ENCODE data around the gene TOM1. TPM values are rescaled to one million over a fixed set of nuclear protein-coding genes. Genes with fewer than 3 reads are reported as not detected.

TOM1 gene
- total and polyA plus RNA-seq, 2 of the 13 experiments (the other 11 are each of a cell fraction or from before 2014, with no cell fraction given), result 30.8 to 87.3 TPM

DNA sequence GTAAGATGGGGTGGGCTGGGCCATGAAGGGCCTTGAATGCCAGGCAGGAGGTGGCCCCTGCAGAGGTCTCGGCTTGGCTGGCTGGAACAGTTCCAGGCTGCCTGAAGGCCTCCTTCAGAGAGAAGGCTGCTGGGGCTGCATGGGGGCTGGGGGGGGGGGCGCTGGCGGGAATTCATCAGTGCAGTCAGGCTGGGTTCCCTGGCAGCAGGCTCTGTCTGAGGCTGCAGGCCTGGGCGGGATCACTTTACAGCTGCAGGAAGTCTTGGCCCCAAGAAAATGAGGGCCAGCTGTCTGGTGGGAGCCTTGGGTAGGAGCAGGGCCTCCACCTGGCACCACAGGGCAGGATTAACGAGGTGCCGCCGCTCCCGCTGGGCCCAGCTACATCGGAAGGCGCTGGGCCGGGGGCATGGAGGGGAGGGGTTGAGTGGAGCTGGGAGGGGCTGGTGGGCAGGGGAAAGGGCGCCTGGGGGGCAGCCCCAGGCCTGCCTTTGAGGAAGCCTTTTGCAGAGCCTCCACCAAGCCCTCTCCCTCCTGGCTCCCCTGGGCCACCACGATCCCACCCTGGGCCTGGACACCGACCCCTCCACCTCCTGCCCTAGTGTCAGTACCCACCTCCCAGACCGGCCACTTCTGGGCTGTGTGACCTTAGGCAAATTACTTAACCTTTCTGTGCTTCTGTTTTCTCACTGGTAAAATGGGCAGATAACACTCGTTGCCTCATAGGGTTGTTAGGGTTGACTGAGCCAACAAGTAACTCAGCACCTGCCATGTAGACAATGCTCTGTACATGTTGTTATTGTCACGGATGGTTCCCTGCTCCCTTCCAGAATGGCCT lies 50.2 kb downstream of the TOM1 start (continued):
- TF ChIP-seq, protein P1, sequence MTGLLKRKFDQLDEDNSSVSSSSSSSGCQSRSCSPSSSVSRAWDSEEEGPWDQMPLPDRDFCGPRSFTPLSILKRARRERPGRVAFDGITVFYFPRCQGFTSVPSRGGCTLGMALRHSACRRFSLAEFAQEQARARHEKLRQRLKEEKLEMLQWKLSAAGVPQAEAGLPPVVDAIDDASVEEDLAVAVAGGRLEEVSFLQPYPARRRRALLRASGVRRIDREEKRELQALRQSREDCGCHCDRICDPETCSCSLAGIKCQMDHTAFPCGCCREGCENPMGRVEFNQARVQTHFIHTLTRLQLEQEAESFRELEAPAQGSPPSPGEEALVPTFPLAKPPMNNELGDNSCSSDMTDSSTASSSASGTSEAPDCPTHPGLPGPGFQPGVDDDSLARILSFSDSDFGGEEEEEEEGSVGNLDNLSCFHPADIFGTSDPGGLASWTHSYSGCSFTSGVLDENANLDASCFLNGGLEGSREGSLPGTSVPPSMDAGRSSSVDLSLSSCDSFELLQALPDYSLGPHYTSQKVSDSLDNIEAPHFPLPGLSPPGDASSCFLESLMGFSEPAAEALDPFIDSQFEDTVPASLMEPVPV (CRISPR knock-in tag; IDR thresholded peaks at IDR 0.05), result no peak
- no peak for TF ChIP-seq ZNF17 (CRISPR knock-in tag; IDR thresholded peaks at IDR 0.05)
- no peak for TF ChIP-seq KLF15 (CRISPR knock-in tag; IDR thresholded peaks at IDR 0.05; ENCODE audit: borderline replicate concordance)
- no peak for TF ChIP-seq STAG1 (CRISPR knock-in tag; IDR thresholded peaks at IDR 0.05)
- TF ChIP-seq, protein P2, sequence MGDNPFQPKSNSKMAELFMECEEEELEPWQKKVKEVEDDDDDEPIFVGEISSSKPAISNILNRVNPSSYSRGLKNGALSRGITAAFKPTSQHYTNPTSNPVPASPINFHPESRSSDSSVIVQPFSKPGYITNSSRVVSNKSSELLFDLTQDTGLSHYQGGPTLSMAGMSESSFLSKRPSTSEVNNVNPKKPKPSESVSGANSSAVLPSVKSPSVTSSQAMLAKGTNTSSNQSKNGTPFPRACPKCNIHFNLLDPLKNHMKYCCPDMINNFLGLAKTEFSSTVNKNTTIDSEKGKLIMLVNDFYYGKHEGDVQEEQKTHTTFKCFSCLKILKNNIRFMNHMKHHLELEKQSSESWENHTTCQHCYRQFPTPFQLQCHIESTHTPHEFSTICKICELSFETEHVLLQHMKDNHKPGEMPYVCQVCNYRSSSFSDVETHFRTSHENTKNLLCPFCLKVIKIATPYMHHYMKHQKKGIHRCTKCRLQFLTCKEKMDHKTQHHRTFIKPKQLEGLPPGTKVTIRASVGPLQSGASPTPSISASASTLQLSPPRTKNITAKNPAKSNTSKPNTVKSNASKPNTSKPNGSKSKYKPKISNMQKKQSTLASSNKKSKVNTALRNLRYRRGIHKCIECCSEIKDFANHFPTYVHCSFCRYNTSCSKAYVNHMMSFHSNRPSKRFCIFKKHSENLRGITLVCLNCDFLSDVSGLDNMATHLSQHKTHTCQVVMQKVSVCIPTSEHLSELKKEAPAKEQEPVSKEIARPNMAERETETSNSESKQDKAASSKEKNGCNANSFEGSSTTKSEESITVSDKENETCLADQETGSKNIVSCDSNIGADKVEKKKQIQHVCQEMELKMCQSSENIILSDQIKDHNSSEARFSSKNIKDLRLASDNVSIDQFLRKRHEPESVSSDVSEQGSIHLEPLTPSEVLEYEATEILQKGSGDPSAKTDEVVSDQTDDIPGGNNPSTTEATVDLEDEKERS (CRISPR knock-in tag; IDR thresholded peaks at IDR 0.05), result no peak
- no peak for TF ChIP-seq DMAP1 (CRISPR knock-in tag; IDR thresholded peaks at IDR 0.05)
- no peak for TF ChIP-seq ZNF766 (CRISPR knock-in tag; IDR thresholded peaks at IDR 0.05; ENCODE audit: borderline replicate concordance)
- TF ChIP-seq ZKSCAN5 (CRISPR knock-in tag; IDR thresholded peaks at IDR 0.05), result no peak
- TF ChIP-seq RELA (CRISPR knock-in tag; IDR thresholded peaks at IDR 0.05), result no peak
- TF ChIP-seq ZFP41 (CRISPR knock-in tag; IDR thresholded peaks at IDR 0.05; ENCODE audit: borderline replicate concordance), result no peak
- TF ChIP-seq UBTF (CRISPR knock-in tag; IDR thresholded peaks at IDR 0.05), result no peak
- TF ChIP-seq PRDM15 (CRISPR knock-in tag; IDR thresholded peaks at IDR 0.05), result no peak
- TF ChIP-seq, protein P3, sequence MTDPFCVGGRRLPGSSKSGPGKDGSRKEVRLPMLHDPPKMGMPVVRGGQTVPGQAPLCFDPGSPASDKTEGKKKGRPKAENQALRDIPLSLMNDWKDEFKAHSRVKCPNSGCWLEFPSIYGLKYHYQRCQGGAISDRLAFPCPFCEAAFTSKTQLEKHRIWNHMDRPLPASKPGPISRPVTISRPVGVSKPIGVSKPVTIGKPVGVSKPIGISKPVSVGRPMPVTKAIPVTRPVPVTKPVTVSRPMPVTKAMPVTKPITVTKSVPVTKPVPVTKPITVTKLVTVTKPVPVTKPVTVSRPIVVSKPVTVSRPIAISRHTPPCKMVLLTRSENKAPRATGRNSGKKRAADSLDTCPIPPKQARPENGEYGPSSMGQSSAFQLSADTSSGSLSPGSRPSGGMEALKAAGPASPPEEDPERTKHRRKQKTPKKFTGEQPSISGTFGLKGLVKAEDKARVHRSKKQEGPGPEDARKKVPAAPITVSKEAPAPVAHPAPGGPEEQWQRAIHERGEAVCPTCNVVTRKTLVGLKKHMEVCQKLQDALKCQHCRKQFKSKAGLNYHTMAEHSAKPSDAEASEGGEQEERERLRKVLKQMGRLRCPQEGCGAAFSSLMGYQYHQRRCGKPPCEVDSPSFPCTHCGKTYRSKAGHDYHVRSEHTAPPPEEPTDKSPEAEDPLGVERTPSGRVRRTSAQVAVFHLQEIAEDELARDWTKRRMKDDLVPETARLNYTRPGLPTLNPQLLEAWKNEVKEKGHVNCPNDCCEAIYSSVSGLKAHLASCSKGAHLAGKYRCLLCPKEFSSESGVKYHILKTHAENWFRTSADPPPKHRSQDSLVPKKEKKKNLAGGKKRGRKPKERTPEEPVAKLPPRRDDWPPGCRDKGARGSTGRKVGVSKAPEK (CRISPR knock-in tag; IDR thresholded peaks at IDR 0.05; ENCODE audit: borderline replicate concordance), result no peak
